Gastroesophageal sphincter (tissue), 4 donors: ENCODE measurements around the gene LYSMD1. TPM values are rescaled to one million over a fixed set of nuclear protein-coding genes. Genes with fewer than 3 reads are reported as not detected.
"Not testable (repeated sequence)": the region's sequence is repeated elsewhere in the genome, so short reads cannot be mapped to it uniquely, and the experiment has no call there.

Source experiments
- ATAC-seq: fragments of 150-250 bp; one replicate; pipeline ENCODE4 v1.9.1; 2016; ENCODE audit warnings: mild to moderate bottlenecking, moderate library complexity
- H3K27ac ChIP-seq, 4 donors: fragments of 200-600 bp; sonication (generic) in 3 of 4; 1 replicate in 3 of 4; 2 replicates in 1 of 4; pipeline ENCODE4 v1.5.1; 2016 to 2019
- H3K27me3 ChIP-seq: fragments of 200-600 bp; sonication (generic); one replicate; pipeline ENCODE4 v1.5.1; 2019
- H3K36me3 ChIP-seq, 2 donors: fragments of 200-600 bp; sonication (generic); one replicate each; pipeline ENCODE4 v1.5.1; 2019; ENCODE audit warnings: control low read depth in 1 of 2
- H3K4me1 ChIP-seq, 3 donors: fragments of 200-600 bp; sonication (generic); 1 replicate in 2 of 3; 2 replicates in 1 of 3; pipeline ENCODE4 v1.5.1; 2016 to 2019; ENCODE audit warnings: control low read depth in 2 of 3
- H3K4me3 ChIP-seq, 2 donors: fragments of 200-600 bp; sonication (generic); one replicate each; pipeline ENCODE4 v1.5.1; 2019; ENCODE audit warnings: mild to moderate bottlenecking in 1 of 2, moderate library complexity in 1 of 2
- H3K9me3 ChIP-seq, 3 donors: fragments of 200-600 bp; sonication (generic); one replicate each; pipeline ENCODE4 v1.5.1; 2017 to 2019; ENCODE audit warnings: control low read depth in 2 of 3
- EP300 ChIP-seq: sonication (generic); formaldehyde crosslinking; IDR thresholded peaks from one replicate; pipeline ENCODE4 v1.6.1; 2017; ENCODE audit warnings: antibody characterized with exemption, mild to moderate bottlenecking
- POLR2A ChIP-seq, 2 donors: fragments of 450-650 bp; IDR thresholded peaks; one replicate each; pipeline ENCODE4 v1.6.1; 2017; ENCODE audit warnings: antibody characterized with exemption in 2 of 2, mild to moderate bottlenecking in 2 of 2, moderate library complexity in 1 of 2
- POLR2AphosphoS5 ChIP-seq: sonication (generic); formaldehyde crosslinking; IDR thresholded peaks from one replicate; pipeline ENCODE4 v1.6.1; 2017; ENCODE audit warnings: antibody characterized with exemption
- WGBS, 2 donors: methylation state at CpG; one replicate each; pipeline ENCODE4 v1.1.5; 2018; ENCODE audit warnings: low coverage in 1 of 2; 5-methylcytosine and 5-hydroxymethylcytosine counted together
- total RNA-seq, 4 donors: library from RNA; depleted of rRNA; stranded (reverse); fragments of >200 nt; gene quantifications; one replicate each; pipeline ENCODE4 v1.1.0, GENCODE V29; 2016
- TF ChIP-seq, protein P1 (sequence below), 4 experiments: fragments of 200-600 bp in 2 of 4; fragments of 450-650 bp in 2 of 4; sonication (generic) in 1 of 4; IDR thresholded peaks; one replicate each; pipeline ENCODE4 v1.5.1; 2017 to 2019; ENCODE audit warnings: antibody characterized with exemption in 4 of 4, mild to moderate bottlenecking in 2 of 4, moderate library complexity in 2 of 4

The LYSMD1 gene
- total RNA-seq, 4 donors from 2014 or later, result 14.0 to 28.6 (median 14.4) TPM

DNA sequence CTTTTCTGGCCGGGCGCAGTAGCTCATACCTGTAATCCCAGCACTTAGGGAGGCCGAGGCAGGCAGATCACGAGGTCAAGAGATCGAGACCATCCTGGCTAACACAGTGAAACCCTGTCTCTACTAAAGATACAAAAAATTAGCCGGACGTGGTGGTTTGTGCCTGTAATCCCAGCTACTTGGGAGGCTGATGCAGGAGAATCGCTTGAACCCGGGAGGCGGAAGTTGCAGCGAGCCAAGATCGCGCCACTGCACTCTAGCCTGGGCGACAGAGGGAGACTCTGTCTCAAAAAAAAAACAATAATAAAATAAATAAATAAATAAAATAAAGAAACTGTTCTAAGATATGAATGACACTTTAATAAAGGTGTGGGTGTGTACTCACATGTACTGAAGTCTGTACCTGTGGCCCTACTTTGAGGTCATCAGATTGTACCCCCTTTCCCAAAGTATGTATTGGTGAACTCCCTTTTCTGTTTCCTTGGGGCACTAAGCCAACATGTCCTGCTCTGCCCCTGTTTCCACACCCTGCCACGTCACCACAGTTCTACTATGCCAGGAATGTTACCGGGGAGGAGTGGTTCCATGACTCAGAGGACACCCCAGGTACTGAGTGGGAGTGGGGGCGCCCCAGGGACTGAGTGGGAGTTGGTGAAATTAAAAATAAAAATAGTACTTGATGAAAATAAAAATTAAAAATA, 29.3 kb upstream of the LYSMD1 start:
- not testable (repeated sequence) for H3K4me3 ChIP-seq, H3K36me3 ChIP-seq, H3K9me3 ChIP-seq, H3K27me3 ChIP-seq
- peak; percentile 60 for TF ChIP-seq POLR2AphosphoS5
- 68 to 70% methylated on average over 5 to 12 of the region's 17 CpGs for WGBS, 2 donors
- peak; percentile 57 for ATAC-seq
- H3K27ac ChIP-seq, result peak overlapping the region in 3 of 4 donors; percentile 29 to 93 (median 89)
- H3K4me1 ChIP-seq, result peaks cover 0 to 28% (median 4%) of the 10 kb centered on the region in 3 donors

DNA sequence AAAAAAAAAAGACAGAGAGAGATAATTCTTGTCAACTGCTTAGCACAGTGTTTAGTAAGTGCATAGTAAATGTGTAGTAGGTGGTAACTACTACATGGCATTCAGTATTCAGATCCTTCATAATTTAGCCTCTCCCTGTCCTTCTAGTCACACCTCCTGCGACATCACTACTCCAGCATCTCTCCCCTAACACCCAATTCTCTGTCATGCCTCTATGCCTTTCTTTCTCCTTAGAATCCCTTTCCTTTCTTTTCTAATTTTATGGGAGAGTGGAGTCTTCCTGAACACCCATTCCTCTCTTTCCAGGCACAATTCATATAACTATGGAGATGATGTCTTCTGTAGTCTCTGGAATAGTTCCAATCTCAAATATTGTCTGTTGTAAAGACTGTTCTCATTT, 28.2 kb upstream of the LYSMD1 start:
- no peak for TF ChIP-seq EP300
- Histone ChIP-seq H3K4me3 (no peak overlapping the region), H3K36me3 (no peaks in the 10 kb centered on the region), H3K27me3 (no peaks in the 10 kb centered on the region), H3K4me1 (peaks cover 0 to 27% (median 7%) of the 10 kb centered on the region in 3 donors), H3K9me3 (no peaks in the 10 kb centered on the region), H3K27ac (no peak overlapping the region)
- ATAC-seq, result no peak
- 83 to 87% methylated on average over 1 of the region's 1 CpG for WGBS, 2 donors

DNA sequence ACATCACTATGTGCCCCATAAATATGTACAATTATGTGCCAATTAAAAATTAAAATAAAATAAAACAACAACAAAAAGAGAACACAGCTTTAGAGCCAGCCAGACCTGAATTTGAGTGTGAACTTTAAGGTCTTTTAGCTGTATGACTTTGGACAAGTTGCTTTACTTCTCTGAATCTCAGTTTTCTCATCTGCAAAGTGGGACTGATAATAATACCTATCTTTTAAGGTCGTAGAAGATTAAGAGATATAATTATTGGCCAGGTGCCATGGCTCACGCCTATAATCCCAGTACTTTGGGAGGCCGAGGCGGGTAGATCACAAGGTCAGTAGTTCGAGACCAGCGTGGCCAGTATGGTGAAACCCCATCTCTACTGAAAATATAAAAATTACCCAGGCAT, 27.6 kb upstream of the LYSMD1 start:
- H3K27me3 ChIP-seq, result no peaks in the 10 kb centered on the region
- ATAC-seq, result no peak
- TF ChIP-seq EP300 (no peak), POLR2AphosphoS5 (no peak), POLR2A (IDR thresholded peaks at IDR 0.05) (no peak)
- TF ChIP-seq, protein P1, sequence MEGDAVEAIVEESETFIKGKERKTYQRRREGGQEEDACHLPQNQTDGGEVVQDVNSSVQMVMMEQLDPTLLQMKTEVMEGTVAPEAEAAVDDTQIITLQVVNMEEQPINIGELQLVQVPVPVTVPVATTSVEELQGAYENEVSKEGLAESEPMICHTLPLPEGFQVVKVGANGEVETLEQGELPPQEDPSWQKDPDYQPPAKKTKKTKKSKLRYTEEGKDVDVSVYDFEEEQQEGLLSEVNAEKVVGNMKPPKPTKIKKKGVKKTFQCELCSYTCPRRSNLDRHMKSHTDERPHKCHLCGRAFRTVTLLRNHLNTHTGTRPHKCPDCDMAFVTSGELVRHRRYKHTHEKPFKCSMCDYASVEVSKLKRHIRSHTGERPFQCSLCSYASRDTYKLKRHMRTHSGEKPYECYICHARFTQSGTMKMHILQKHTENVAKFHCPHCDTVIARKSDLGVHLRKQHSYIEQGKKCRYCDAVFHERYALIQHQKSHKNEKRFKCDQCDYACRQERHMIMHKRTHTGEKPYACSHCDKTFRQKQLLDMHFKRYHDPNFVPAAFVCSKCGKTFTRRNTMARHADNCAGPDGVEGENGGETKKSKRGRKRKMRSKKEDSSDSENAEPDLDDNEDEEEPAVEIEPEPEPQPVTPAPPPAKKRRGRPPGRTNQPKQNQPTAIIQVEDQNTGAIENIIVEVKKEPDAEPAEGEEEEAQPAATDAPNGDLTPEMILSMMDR (IDR thresholded peaks at IDR 0.05), result no peak
- no peaks in the 10 kb centered on the region for H3K36me3 ChIP-seq
- no peak overlapping the region for H3K27ac ChIP-seq
- peaks cover 2 to 32% (median 12%) of the 10 kb centered on the region in 3 donors for H3K4me1 ChIP-seq
- WGBS, 2 donors, result 44 to 72% methylated on average over 4 to 5 of the region's 6 CpGs
- no peaks in the 10 kb centered on the region for H3K9me3 ChIP-seq
- no peak overlapping the region for H3K4me3 ChIP-seq

DNA sequence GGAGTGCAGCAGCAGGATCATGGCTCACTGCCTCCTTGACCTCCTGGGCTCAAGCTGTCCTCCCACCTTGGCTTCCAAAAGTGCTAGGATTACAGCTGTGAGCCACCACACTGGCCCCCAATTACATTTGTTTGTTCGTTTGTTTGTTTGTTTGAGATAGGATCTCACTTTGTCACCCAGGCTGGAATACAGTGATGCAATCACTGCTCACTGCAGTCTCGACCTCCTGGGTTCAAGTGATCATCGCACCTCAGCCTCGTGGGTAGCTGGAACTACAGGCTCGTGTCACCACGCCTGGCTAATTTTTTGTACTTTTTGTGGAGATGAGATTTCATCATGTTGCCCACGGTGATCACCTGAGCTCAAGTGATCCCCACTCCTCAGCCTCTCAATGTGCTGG, 26.3 kb upstream of the LYSMD1 start:
- Histone ChIP-seq H3K27me3 (no peaks in the 10 kb centered on the region), H3K9me3 (no peaks in the 10 kb centered on the region), H3K27ac (no peak overlapping the region), H3K36me3 (no peaks in the 10 kb centered on the region), H3K4me3 (no peak overlapping the region), H3K4me1 (peaks cover 10 to 36% (median 23%) of the 10 kb centered on the region in 3 donors)
- TF ChIP-seq, protein P1 (IDR thresholded peaks at IDR 0.05), result no peak
- TF ChIP-seq EP300, result no peak
- TF ChIP-seq POLR2AphosphoS5, result no peak
- no peak for TF ChIP-seq POLR2A (IDR thresholded peaks at IDR 0.05)
- ATAC-seq, result no peak
- WGBS, 2 donors, result 17 to 83% methylated on average over 1 of the region's 7 CpGs

DNA sequence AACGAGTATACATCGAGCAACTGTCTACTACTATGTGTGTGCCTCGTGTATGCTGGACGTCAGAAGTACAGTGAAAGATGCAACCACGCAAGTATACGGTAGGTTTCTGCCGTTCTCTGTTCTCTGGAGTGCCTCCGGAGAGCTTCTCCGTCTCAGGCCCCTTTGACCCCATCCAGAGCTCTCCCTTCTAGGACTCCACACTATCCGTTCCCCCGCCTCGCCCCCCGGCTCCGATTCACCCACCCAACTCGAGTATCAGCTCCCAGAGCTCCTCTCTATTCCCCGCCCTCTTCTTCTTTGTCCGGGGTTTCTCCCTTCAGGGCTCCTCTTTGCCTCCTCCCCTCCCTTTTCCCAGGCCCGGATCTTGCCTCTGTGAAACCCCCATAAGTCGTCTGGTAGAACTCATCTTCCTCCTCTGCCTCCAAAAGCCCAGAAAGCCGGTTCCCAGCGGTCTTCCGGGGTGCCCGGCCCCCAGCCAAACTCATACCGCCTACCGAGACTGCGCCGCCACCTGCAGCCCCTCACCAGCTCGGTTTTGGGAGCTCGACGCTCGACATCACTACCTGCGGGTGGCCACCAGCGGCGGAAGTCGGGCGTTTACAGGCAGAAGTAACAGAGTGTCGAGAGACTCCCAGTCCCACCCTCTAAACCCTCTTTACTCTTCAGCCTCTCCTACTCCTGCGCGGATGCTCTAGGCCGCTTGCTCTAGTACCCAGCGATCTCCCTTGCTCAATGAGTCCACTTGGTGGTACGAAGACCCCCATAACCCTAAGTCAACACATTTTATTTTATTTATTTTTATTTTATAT, 24.1 kb upstream of the LYSMD1 start, which contains the start of gene VPS72:
VPS72 (minus strand) TSS at position 561 of the 809 bp plus-strand sequence; CDS start at position 485, 76 bp downstream.
- TF ChIP-seq, protein P1 (IDR thresholded peaks at IDR 0.05), result peak in 3 of 4 experiments; percentile 23 to 68 (median 59)
- TF ChIP-seq EP300, result no peak
- TF ChIP-seq POLR2AphosphoS5, result peak; percentile 77
- TF ChIP-seq POLR2A (IDR thresholded peaks at IDR 0.05), result peak; percentile 35 to 56
- Histone ChIP-seq H3K4me1 (peaks cover 11 to 49% (median 21%) of the 10 kb centered on the region in 3 donors), H3K27ac (peak within 1 kb of the TSS; percentile 51 to 95 (median 90)), H3K4me3 (peak within 1 kb of the TSS; percentile 78 to 93), H3K27me3 (no peaks in the 10 kb centered on the region), H3K36me3 (peaks cover 0 to 12% of the 10 kb centered on the region in 2 donors), H3K9me3 (no peaks in the 10 kb centered on the region)
- ATAC-seq, result peak; percentile 94
- 0 to 3% methylated on average over 16 to 23 of the region's 42 CpGs for WGBS, 2 donors

DNA sequence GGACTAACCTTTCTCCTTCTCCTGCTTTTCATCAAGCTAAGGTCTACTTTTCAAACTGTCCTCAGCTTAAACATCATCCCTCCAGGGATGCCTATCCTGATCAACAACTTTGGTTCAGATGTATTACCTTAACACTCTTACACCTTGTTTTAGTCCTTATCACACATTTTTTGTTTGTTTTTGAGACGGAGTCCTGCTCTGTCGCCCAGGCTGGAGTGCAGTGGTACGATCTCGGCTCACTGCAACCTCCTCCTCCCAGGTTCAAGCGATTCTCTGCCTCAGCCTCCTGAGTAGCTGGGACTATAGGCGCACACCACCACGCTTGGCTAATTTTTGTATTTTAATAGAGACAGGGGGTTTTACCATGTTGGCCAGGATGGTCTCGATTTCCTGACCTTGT, 23.0 kb upstream of the LYSMD1 start:
- peaks cover 11 to 49% (median 21%) of the 10 kb centered on the region in 3 donors for H3K4me1 ChIP-seq
- ATAC-seq, H3K9me3 ChIP-seq, H3K27me3 ChIP-seq: not testable (repeated sequence)
- 61 to 68% methylated on average over 5 to 8 of the region's 8 CpGs for WGBS, 2 donors
- H3K36me3 ChIP-seq, result peaks cover 0 to 24% of the 10 kb centered on the region in 2 donors
- peak overlapping the region; percentile 78 to 93 for H3K4me3 ChIP-seq
- peak overlapping the region; percentile 51 to 95 (median 90) for H3K27ac ChIP-seq
